Measurements from ENCODE around the gene PPP1R9A.

DNA sequence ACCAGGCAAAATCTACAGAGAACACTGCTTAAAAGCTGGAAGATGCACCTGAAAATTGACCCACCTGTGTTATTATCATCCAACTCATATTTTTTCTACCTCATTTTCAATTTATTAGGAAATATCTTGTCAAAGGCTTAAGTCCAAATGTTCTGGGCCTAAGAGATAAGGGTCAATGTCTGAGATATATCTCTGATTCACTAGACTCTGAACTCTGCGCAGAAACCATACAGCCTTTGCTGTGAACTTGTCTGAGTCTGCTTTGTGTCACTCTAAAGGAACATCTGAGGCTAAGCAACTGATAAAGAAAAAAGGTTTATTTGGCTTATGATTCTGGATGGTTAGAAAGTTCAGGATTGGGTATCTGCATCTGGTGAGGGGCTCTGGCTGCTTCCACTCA, 413.3 kb downstream of the PPP1R9A start:
- TF ChIP-seq, protein P1, sequence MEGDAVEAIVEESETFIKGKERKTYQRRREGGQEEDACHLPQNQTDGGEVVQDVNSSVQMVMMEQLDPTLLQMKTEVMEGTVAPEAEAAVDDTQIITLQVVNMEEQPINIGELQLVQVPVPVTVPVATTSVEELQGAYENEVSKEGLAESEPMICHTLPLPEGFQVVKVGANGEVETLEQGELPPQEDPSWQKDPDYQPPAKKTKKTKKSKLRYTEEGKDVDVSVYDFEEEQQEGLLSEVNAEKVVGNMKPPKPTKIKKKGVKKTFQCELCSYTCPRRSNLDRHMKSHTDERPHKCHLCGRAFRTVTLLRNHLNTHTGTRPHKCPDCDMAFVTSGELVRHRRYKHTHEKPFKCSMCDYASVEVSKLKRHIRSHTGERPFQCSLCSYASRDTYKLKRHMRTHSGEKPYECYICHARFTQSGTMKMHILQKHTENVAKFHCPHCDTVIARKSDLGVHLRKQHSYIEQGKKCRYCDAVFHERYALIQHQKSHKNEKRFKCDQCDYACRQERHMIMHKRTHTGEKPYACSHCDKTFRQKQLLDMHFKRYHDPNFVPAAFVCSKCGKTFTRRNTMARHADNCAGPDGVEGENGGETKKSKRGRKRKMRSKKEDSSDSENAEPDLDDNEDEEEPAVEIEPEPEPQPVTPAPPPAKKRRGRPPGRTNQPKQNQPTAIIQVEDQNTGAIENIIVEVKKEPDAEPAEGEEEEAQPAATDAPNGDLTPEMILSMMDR (IDR thresholded peaks at IDR 0.05): no peak
- TF ChIP-seq POLR2A (IDR thresholded peaks at IDR 0.05; ENCODE audit: low read depth) (no peak), POLR2AphosphoS5 (IDR thresholded peaks at IDR 0.05) (no peak)

Measured in esophagus muscularis mucosa (tissue), 3 donors.